A673 (cell line): ENCODE measurements around the gene ZIC4. TPM values are rescaled to one million over a fixed set of nuclear protein-coding genes. Genes with fewer than 3 reads are reported as not detected.
A peak's percentile ranks its signal among the peaks of the same experiment; 100 is the strongest.

Experiments used
- BruUV-seq: library from RNA; stranded (reverse); fragments of 400-500 nt; replicated peaks from 2 replicates; lab custom pipeline; 2021; lab: Mats Ljungman, UMichigan
- CTCF ChIA-PET: fragments of 300-600 bp; sonication (Branson Sonifier 250); formaldehyde crosslinking; loops from one replicate; lab custom pipeline; 2022; ENCODE audit warnings: antibody characterized with exemption; lab: Charles Lee
- POLR2A ChIA-PET: fragments of 300-600 bp; sonication (Branson Sonifier 250); formaldehyde crosslinking; loops from one replicate; lab custom pipeline; 2022; ENCODE audit warnings: antibody characterized with exemption; ENCODE audit not compliant: low non-redundant PET; lab: Charles Lee
- DNase-seq: peaks from one replicate; pipeline ENCODE4 v3.0.0-alpha.2; 2015; ENCODE audit warnings: low spot score
- H3K27ac ChIP-seq: fragments of 200-600 bp; sonication (generic); 2 replicates; pipeline ENCODE4 v1.5.1; 2016; ENCODE audit warnings: mixed run types, low read depth, mild to moderate bottlenecking, mixed read lengths, antibody characterized with exemption, low read length; ENCODE audit not compliant: poor library complexity, severe bottlenecking
- H3K27me3 ChIP-seq: fragments of 200-600 bp; sonication (generic); replicated peaks from 2 replicates; pipeline ENCODE4 v1.6.1; 2017; ENCODE audit warnings: mixed run types, low read depth, mild to moderate bottlenecking, mixed read lengths, antibody characterized with exemption, low read length; ENCODE audit not compliant: insufficient read depth, poor library complexity
- H3K36me3 ChIP-seq: fragments of 200-600 bp; sonication (generic); 2 replicates; pipeline ENCODE4 v1.6.1; 2016; ENCODE audit warnings: mixed run types, mild to moderate bottlenecking, mixed read lengths, antibody characterized with exemption, low read length; ENCODE audit not compliant: insufficient read depth, poor library complexity, severe bottlenecking
- H3K4me1 ChIP-seq: fragments of 200-600 bp; sonication (generic); 2 replicates; pipeline ENCODE4 v1.6.1; 2017; ENCODE audit warnings: mixed run types, mild to moderate bottlenecking, mixed read lengths, antibody characterized with exemption, low read length; ENCODE audit not compliant: insufficient read depth, poor library complexity, severe bottlenecking
- H3K4me3 ChIP-seq: fragments of 200-600 bp; sonication (generic); 2 replicates; pipeline ENCODE4 v1.5.1; 2016; ENCODE audit warnings: low read depth, mixed run types, mild to moderate bottlenecking, mixed read lengths, low read length; ENCODE audit not compliant: poor library complexity, severe bottlenecking
- H3K9me3 ChIP-seq: fragments of 200-600 bp; sonication (generic); 2 replicates; pipeline ENCODE4 v1.6.1; 2016; ENCODE audit warnings: mixed run types, low read depth, mild to moderate bottlenecking, mixed read lengths, antibody characterized with exemption, low read length; ENCODE audit not compliant: poor library complexity, severe bottlenecking
- CTCF ChIP-seq: fragments of 300-800, 200-600 bp; sonication (generic); conservative IDR thresholded peaks from 2 replicates; pipeline ENCODE4 v1.5.1; 2017; ENCODE audit warnings: low read depth, mild to moderate bottlenecking, antibody characterized with exemption, low read length, moderate library complexity, mixed read lengths
- EZH2 ChIP-seq: fragments of 200-600 bp; sonication (generic); IDR thresholded peaks from 2 replicates; pipeline ENCODE4 v1.6.1; 2017; ENCODE audit warnings: borderline replicate concordance, low read depth, mild to moderate bottlenecking, mixed read lengths, antibody characterized with exemption, low read length; ENCODE audit not compliant: poor library complexity, severe bottlenecking
- intact Hi-C: fragments of 100-400 bp; cut with micrococcal nuclease; formaldehyde crosslinking; loops from one replicate; pipeline ENCODE4 v1.10.0; 2022; ENCODE audit not compliant: unreplicated experiment
- total RNA-seq: library from RNA; stranded (reverse); gene quantifications from 2 replicates; pipeline ENCODE4 v1.2.3, GENCODE V29; 2021

The ZIC4 gene
- total RNA-seq, 1 experiment from 2014 or later, result 0.47 TPM

- intact Hi-C loops, result no loop called here
- no TSS peak for BruUV-seq
- no peaks in the 10 kb centered on the region for H3K36me3 ChIP-seq
- peaks cover 95% of the 10 kb centered on the region for H3K27me3 ChIP-seq
- POLR2A ChIA-PET, result no interaction called here
- H3K27ac ChIP-seq, result no peak overlapping the region
- TF ChIP-seq CTCF (no peak), EZH2 (no peak)
- no peak for DNase-seq
- peaks cover 5% of the 10 kb centered on the region for H3K4me1 ChIP-seq
- H3K9me3 ChIP-seq, result no peaks in the 10 kb centered on the region
- no peak overlapping the region for H3K4me3 ChIP-seq
- CTCF ChIA-PET, result no interaction called here
Observed at GRCh38 chr3:147420353-147421183, 14.2 kb upstream of the ZIC4 start.

- no peak overlapping the region for H3K27ac ChIP-seq
- no peak overlapping the region for H3K4me3 ChIP-seq
- H3K27me3 ChIP-seq, result peaks cover 95% of the 10 kb centered on the region
- CTCF ChIA-PET, result no interaction called here
- no TSS peak for BruUV-seq
- peaks cover 5% of the 10 kb centered on the region for H3K4me1 ChIP-seq
- no peak for TF ChIP-seq CTCF
- TF ChIP-seq EZH2, result no peak
- POLR2A ChIA-PET, result no interaction called here
- no peaks in the 10 kb centered on the region for H3K9me3 ChIP-seq
- no peak for DNase-seq
- H3K36me3 ChIP-seq, result no peaks in the 10 kb centered on the region
- intact Hi-C loops, result no loop called here
Observed at GRCh38 chr3:147419781-147420224, 13.5 kb upstream of the ZIC4 start.

GRCh38 chr3:147418808-147419701 is 12.7 kb upstream of the ZIC4 start:
- peak; percentile 88 for DNase-seq
- intact Hi-C loops, result no loop called here
- H3K4me3 ChIP-seq, result peak overlapping the region; percentile 16
- no peak for TF ChIP-seq EZH2
- no peak for TF ChIP-seq CTCF
- peaks cover 5% of the 10 kb centered on the region for H3K4me1 ChIP-seq
- H3K36me3 ChIP-seq, result no peaks in the 10 kb centered on the region
- BruUV-seq, result no TSS peak
- ChIA-PET POLR2A (no interaction called here), CTCF (no interaction called here)
- no peak overlapping the region for H3K27ac ChIP-seq
- peaks cover 95% of the 10 kb centered on the region for H3K27me3 ChIP-seq
- no peaks in the 10 kb centered on the region for H3K9me3 ChIP-seq
